MM.1S (cell line): ENCODE results near the gene FBXL19.

Experiments used
- CTCF ChIP-seq: fragments of 300-600 bp; sonication (generic); IDR thresholded peaks from 2 replicates; pipeline ENCODE4 v1.5.1; 2016; ENCODE audit warnings: antibody characterized with exemption, low read length, mixed read lengths
- EZH2 ChIP-seq: fragments of 300-600 bp; sonication (generic); optimal IDR thresholded peaks from 2 replicates; pipeline ENCODE3; 2017; ENCODE audit warnings: low read depth, mild to moderate bottlenecking, antibody characterized with exemption, low read length, mixed read lengths
- EZH2phosphoT487 ChIP-seq: fragments of 300-600 bp; sonication (generic); IDR thresholded peaks from 2 replicates; pipeline ENCODE4 v1.6.1; 2018; ENCODE audit warnings: antibody characterized with exemption, low read length

- TF ChIP-seq CTCF (no peak), EZH2 (no peak), EZH2phosphoT487 (no peak)
These were observed 21.1 kb upstream of the FBXL19 start for GRCh38 chr16:30902029-30902972.
